ENCODE data around the gene TRIM28. TPM values are rescaled to one million over a fixed set of nuclear protein-coding genes. Genes with fewer than 3 reads are reported as not detected.

TRIM28 gene
- total RNA-seq, 1 donor from 2014 or later = 407 TPM

- Mint-ChIP-seq H3K4me1 (peaks cover 39% of the 10 kb centered on the region), H3K4me3 (peak within 1 kb of the TSS; percentile 95), H3K27me3 (no peaks in the 10 kb centered on the region), H3K9me3 (no peaks in the 10 kb centered on the region), H3K27ac (peak within 1 kb of the TSS; percentile 97), H3K36me3 (ENCODE audit: low read depth) (peaks cover 31% of the 10 kb centered on the region)
- TF ChIP-seq, protein P1, sequence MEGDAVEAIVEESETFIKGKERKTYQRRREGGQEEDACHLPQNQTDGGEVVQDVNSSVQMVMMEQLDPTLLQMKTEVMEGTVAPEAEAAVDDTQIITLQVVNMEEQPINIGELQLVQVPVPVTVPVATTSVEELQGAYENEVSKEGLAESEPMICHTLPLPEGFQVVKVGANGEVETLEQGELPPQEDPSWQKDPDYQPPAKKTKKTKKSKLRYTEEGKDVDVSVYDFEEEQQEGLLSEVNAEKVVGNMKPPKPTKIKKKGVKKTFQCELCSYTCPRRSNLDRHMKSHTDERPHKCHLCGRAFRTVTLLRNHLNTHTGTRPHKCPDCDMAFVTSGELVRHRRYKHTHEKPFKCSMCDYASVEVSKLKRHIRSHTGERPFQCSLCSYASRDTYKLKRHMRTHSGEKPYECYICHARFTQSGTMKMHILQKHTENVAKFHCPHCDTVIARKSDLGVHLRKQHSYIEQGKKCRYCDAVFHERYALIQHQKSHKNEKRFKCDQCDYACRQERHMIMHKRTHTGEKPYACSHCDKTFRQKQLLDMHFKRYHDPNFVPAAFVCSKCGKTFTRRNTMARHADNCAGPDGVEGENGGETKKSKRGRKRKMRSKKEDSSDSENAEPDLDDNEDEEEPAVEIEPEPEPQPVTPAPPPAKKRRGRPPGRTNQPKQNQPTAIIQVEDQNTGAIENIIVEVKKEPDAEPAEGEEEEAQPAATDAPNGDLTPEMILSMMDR (IDR thresholded peaks at IDR 0.05) = no peak
- ChIA-PET POLR2A (interaction anchor here (0.5 to 4.4 kb wide), 41 partner anchors 13 to 810 kb away, joined by 3 to 82 read pairs (median 7); partner anchors contain the start of genes CHMP2A, ERVK3-1, MZF1 and RPS5), CTCF (interaction anchor here (0.6 to 2.7 kb wide), 24 partner anchors 8 to 367 kb away, joined by 3 to 62 read pairs (median 5); partner anchors contain the start of genes CHMP2A, MZF1, SLC27A5 and TRIM28)
- intact Hi-C loops (cut with micrococcal nuclease) = loop anchor here (1.0 to 5.0 kb wide), 14 partner anchors 20 to 1112 kb away; partner anchors contain the start of genes CHMP2A, TRIM28, ZNF132 and ZNF446
- peak; percentile 88 for DNase-seq
- ATAC-seq (ENCODE audit: low read depth) = peak; percentile 83
These were observed 24.3 kb upstream of the TRIM28 start, which contains the start of gene ZBTB45 for GRCh38 chr19:58519355-58520256. Gene ZBTB45, minus strand, starts transcription at chr19:58519810. Its CDS starts 2,137 bp downstream, at chr19:58517673.

GRCh38 chr19:58520257-58520599 is 23.6 kb upstream of the TRIM28 start:
- H3K27ac Mint-ChIP-seq = peak overlapping the region; percentile 97
- ATAC-seq (ENCODE audit: low read depth) = no peak
- H3K9me3 Mint-ChIP-seq = no peaks in the 10 kb centered on the region
- ChIA-PET POLR2A (interaction anchor here (0.5 to 4.4 kb wide), 39 partner anchors 12 to 811 kb away, joined by 3 to 82 read pairs (median 7); partner anchors contain the start of genes CHMP2A, ERVK3-1, MZF1 and RPS5), CTCF (interaction anchor here (0.6 to 2.7 kb wide), 24 partner anchors 9 to 368 kb away, joined by 3 to 62 read pairs (median 5); partner anchors contain the start of genes CHMP2A, MZF1, SLC27A5 and TRIM28)
- TF ChIP-seq, protein P1 (IDR thresholded peaks at IDR 0.05) = no peak
- intact Hi-C loops (cut with micrococcal nuclease) = loop anchor here (1.0 kb wide), 1 partner anchor 61 kb away; no protein-coding TSS in a partner anchor
- H3K36me3 Mint-ChIP-seq (ENCODE audit: low read depth) = peaks cover 31% of the 10 kb centered on the region
- H3K4me3 Mint-ChIP-seq = peak overlapping the region; percentile 95
- no peaks in the 10 kb centered on the region for H3K27me3 Mint-ChIP-seq
- DNase-seq = no peak
- peaks cover 36% of the 10 kb centered on the region for H3K4me1 Mint-ChIP-seq

GRCh38 chr19:58521651-58522050 is 22.2 kb upstream of the TRIM28 start:
- Mint-ChIP-seq H3K4me1 (peaks cover 29% of the 10 kb centered on the region), H3K4me3 (peak overlapping the region; percentile 29), H3K9me3 (no peaks in the 10 kb centered on the region), H3K27ac (no peak overlapping the region), H3K27me3 (no peaks in the 10 kb centered on the region), H3K36me3 (ENCODE audit: low read depth) (peaks cover 20% of the 10 kb centered on the region)
- intact Hi-C loops (cut with micrococcal nuclease) = no loop called here
- TF ChIP-seq, protein P1 (IDR thresholded peaks at IDR 0.05) = no peak
- no peak for ATAC-seq (ENCODE audit: low read depth)
- ChIA-PET POLR2A (interaction anchor here (0.6 to 4.4 kb wide), 11 partner anchors 11 to 339 kb away, joined by 3 to 82 read pairs (median 13); partner anchors contain the start of genes CHMP2A, TRIM28 and ZNF274), CTCF (interaction anchor here (2.3 to 2.7 kb wide), 3 partner anchors 22 to 82 kb away, joined by 4 to 62 read pairs (median 17); partner anchors contain the start of genes TRIM28 and ZNF132)
- DNase-seq = no peak

GRCh38 chr19:58522709-58523108 is 21.2 kb upstream of the TRIM28 start:
- CTCF ChIA-PET = no interaction called here
- H3K4me1 Mint-ChIP-seq = peaks cover 27% of the 10 kb centered on the region
- DNase-seq (no peak), ATAC-seq (ENCODE audit: low read depth) (no peak)
- intact Hi-C loops (cut with micrococcal nuclease) = no loop called here
- no peaks in the 10 kb centered on the region for H3K27me3 Mint-ChIP-seq
- no peaks in the 10 kb centered on the region for H3K9me3 Mint-ChIP-seq
- H3K27ac Mint-ChIP-seq = no peak overlapping the region
- TF ChIP-seq, protein P1 (IDR thresholded peaks at IDR 0.05) = no peak
- H3K4me3 Mint-ChIP-seq = no peak overlapping the region
- peaks cover 15% of the 10 kb centered on the region for H3K36me3 Mint-ChIP-seq (ENCODE audit: low read depth)
- POLR2A ChIA-PET = interaction anchor here (4.4 kb wide), 1 partner anchor 32 kb away, joined by 69 read pairs; the partner anchor contains the start of gene CHMP2A
